Activated CD8-positive, alpha-beta T cell treated with anti-CD3 and anti-CD28 coated beads, Interleukin-2, amount 10 ng/mL, durations not matched to agents 7 days and 5 days (primary cell): ENCODE results near the gene ZNF697. TPM values are rescaled to one million over a fixed set of nuclear protein-coding genes. Genes with fewer than 3 reads are reported as not detected.

Experiments
- total RNA-seq, 2 experiments: library from RNA; stranded (reverse); gene quantifications; one replicate each; pipeline ENCODE4 v1.2.3, GENCODE V29; 2021

ZNF697 gene
- total RNA-seq, 2 experiments from 2014 or later, result 0.08 TPM; not detected in 1

Other genes starting within 250 kb of the ZNF697 start
- gene HSD3B2, start 233.1 kb downstream of the ZNF697 start, total RNA-seq, result not detected
- not detected for gene HSD3B1, start 141.1 kb downstream of the ZNF697 start, total RNA-seq
- gene PHGDH, start 63.7 kb upstream of the ZNF697 start, total RNA-seq, result 100 to 1,000 TPM; 195 to 201 TPM
- gene HMGCS2, start 120.6 kb upstream of the ZNF697 start, total RNA-seq, result not detected
- gene REG4, start 163.2 kb upstream of the ZNF697 start, total RNA-seq, result 10 to 100 TPM; 14.6 to 15.3 TPM
- not detected for gene ADAM30, start 248.2 kb upstream of the ZNF697 start, total RNA-seq